OCI-M2 (cell line): ENCODE results near the gene CELF5.
"Not testable (repeated sequence)": the region's sequence is repeated elsewhere in the genome, so short reads cannot be mapped to it uniquely, and the experiment has no call there.

ENCODE experiments used
- DNase-seq: peaks from one replicate; lab custom pipeline; 2025; ENCODE audit not compliant: unreplicated experiment; lab: John Stamatoyannopoulos, UW

Gene CELF5

GRCh38 chr19:3342246-3342645 is 117.8 kb downstream of the CELF5 start:
- no peak for DNase-seq

GRCh38 chr19:3342962-3343361 is 118.5 kb downstream of the CELF5 start:
- DNase-seq = not testable (repeated sequence)

GRCh38 chr19:3343619-3344502 is 119.4 kb downstream of the CELF5 start:
- no peak for DNase-seq

DNA sequence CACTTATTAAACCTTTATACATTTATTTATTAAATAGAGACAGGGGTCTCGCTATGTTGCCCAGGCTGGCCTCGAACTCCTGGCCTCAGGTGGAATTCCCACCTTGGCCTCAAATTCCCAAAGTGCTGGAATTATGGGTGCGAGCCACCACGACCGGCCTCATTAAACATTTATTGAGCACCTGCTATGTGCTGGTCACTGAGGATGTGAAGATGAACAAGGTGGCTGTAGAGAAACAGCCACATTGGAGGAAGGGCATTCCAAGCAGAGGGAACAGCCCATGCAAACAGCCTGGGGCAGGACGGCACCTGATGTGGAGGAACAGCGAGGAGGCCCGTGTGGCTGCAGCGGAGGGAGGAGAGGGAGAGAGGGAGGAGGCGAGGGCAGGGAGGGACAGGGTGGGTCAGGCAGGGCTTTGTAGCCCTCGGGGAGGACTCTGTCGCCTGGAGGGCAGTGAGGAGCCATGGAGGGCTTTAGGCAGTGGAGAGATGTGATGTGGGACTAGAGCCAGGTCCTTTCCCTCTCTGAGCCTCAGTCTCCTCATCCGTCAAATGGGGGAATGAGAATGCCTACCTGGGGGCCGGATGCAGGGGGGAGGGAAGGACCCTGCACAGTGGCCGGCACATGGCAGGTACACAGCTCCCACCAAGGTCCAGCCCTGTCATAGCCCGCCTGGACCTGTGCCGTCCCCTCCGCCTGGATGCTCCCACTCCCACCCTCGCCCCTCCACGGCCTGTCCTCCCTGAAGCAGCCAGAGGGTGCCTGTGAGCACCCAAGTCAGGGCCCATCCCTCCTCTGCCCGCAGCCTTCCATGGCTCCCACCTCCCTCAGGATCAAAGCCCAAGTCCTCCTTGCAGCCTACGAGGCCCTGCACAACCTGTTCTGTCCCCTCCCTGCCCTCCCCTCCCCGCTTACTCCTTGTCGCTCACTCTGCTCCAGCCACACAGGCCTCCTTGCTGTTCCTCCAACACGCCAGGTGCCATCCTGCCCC is 120.4 kb downstream of the CELF5 start:
- no peak for DNase-seq

DNA sequence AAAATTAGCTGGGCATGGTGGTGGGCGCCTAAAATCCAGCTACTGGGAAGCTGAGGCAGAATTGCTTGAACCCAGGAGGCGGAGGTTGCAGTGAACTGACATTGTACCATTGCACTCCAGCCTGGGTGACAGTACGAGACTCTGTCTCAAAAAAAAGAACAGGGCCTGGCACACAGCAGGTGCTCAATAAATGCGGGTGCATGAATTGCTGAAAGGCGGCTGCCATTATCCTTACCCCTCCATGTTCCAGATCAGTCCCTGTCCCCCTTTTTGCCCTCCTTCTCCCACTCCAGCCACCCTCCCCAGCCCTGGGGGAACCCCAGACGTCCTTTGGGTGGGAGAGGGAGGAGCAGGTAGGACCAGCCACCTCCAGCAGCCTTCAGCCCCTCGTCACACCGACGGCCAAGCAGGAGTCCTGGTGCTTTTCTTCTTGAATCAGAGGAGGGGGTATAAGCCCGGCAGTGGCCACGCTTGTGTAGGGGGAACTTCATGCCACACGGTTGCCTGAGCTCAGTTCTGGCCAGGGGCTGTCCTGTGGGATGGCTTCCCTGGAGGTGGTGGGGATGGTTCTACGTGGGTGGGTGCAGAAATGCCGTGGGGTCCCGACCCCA is 121.5 kb downstream of the CELF5 start:
- DNase-seq = no peak
